ENCODE results near the gene ARMH1. TPM values are rescaled to one million over a fixed set of nuclear protein-coding genes. Genes with fewer than 3 reads are reported as not detected.

The ARMH1 gene
- polyA plus RNA-seq, 1 of the 3 experiments (the other 2 are of a cell fraction), result 6.6 TPM

DNA sequence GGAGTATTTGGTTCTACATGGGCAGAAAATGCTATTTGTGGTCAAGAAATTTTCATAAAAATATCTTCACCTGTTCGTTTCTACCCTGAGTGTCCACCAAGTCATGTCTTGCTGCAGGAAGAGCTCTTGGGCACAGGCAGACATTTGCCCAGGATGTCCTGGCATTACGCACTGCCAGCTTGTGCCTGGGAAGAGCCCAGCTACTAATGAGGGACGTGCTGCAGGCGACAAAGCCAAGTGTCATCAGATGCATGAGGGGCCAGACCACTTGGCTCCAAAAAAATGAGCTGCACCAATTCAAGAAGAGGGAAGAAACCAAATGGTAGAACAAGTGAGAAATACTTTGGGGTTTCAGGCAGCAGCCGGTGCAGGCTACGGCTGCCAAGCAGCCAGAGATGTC, 43.6 kb downstream of the ARMH1 start (continued):
- TF ChIP-seq, protein P1, sequence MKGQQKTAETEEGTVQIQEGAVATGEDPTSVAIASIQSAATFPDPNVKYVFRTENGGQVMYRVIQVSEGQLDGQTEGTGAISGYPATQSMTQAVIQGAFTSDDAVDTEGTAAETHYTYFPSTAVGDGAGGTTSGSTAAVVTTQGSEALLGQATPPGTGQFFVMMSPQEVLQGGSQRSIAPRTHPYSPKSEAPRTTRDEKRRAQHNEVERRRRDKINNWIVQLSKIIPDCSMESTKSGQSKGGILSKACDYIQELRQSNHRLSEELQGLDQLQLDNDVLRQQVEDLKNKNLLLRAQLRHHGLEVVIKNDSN (IDR thresholded peaks at IDR 0.05; ENCODE audit: borderline replicate concordance, low read depth), result no peak
- no peak for TF ChIP-seq RXRA (IDR thresholded peaks at IDR 0.05; ENCODE audit: borderline replicate concordance, low read depth)

GRCh38 chr1:44719318-44719717, 44.8 kb downstream of the ARMH1 start:
- POLR2A ChIA-PET, result no interaction called here

More at GRCh38 chr1:44719318-44719717, 44.8 kb downstream of the ARMH1 start:
- no peak for DNase-seq
- no peaks in the 10 kb centered on the region for H3K9me3 ChIP-seq
- H3K4me1 ChIP-seq (ENCODE audit: control insufficient read depth in 1 of 2, insufficient read depth in 2 of 2, low read depth in 1 of 2, low read length in 1 of 2), result no peaks in the 10 kb centered on the region
- no peak overlapping the region for H2AFZ ChIP-seq (ENCODE audit: low read depth)
- no peak overlapping the region for H3K9ac ChIP-seq
- no peaks in the 10 kb centered on the region for H3K79me2 ChIP-seq (ENCODE audit: insufficient read depth)
- no peak overlapping the region for H3K27ac ChIP-seq (ENCODE audit: low read depth in 2 of 2, low read length in 1 of 2)
- no peaks in the 10 kb centered on the region for H3K36me3 ChIP-seq (replicated peaks in 1 of 2; ENCODE audit: control insufficient read depth in 1 of 2, insufficient read depth in 2 of 2, low read length in 1 of 2)
- WGBS (ENCODE audit: low lambda C conversion rate), result 89% methylated on average over 4 of the region's 5 CpGs
- no peaks in the 10 kb centered on the region for H3K9me2 ChIP-seq
- TF ChIP-seq, protein P2, sequence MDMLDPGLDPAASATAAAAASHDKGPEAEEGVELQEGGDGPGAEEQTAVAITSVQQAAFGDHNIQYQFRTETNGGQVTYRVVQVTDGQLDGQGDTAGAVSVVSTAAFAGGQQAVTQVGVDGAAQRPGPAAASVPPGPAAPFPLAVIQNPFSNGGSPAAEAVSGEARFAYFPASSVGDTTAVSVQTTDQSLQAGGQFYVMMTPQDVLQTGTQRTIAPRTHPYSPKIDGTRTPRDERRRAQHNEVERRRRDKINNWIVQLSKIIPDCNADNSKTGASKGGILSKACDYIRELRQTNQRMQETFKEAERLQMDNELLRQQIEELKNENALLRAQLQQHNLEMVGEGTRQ (IDR thresholded peaks at IDR 0.05; ENCODE audit: borderline replicate concordance, low read depth, low read length), result no peak
- TF ChIP-seq YY1 (IDR thresholded peaks at IDR 0.05; ENCODE audit: low read depth) (no peak), TAF1 (IDR thresholded peaks at IDR 0.05; ENCODE audit: borderline replicate concordance, low read depth, low read length) (no peak), PBX3 (IDR thresholded peaks at IDR 0.05) (no peak), MXI1 (IDR thresholded peaks at IDR 0.05; ENCODE audit: low read depth, low read length) (no peak), FOSL2 (IDR thresholded peaks at IDR 0.05; ENCODE audit: borderline replicate concordance, low read depth) (no peak)
- TF ChIP-seq, protein P3, sequence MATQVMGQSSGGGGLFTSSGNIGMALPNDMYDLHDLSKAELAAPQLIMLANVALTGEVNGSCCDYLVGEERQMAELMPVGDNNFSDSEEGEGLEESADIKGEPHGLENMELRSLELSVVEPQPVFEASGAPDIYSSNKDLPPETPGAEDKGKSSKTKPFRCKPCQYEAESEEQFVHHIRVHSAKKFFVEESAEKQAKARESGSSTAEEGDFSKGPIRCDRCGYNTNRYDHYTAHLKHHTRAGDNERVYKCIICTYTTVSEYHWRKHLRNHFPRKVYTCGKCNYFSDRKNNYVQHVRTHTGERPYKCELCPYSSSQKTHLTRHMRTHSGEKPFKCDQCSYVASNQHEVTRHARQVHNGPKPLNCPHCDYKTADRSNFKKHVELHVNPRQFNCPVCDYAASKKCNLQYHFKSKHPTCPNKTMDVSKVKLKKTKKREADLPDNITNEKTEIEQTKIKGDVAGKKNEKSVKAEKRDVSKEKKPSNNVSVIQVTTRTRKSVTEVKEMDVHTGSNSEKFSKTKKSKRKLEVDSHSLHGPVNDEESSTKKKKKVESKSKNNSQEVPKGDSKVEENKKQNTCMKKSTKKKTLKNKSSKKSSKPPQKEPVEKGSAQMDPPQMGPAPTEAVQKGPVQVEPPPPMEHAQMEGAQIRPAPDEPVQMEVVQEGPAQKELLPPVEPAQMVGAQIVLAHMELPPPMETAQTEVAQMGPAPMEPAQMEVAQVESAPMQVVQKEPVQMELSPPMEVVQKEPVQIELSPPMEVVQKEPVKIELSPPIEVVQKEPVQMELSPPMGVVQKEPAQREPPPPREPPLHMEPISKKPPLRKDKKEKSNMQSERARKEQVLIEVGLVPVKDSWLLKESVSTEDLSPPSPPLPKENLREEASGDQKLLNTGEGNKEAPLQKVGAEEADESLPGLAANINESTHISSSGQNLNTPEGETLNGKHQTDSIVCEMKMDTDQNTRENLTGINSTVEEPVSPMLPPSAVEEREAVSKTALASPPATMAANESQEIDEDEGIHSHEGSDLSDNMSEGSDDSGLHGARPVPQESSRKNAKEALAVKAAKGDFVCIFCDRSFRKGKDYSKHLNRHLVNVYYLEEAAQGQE (IDR thresholded peaks at IDR 0.05; ENCODE audit: low read depth, low read length), result peak; percentile 56; the same call in 1 of the 2 replicates
- TF ChIP-seq, protein P4, sequence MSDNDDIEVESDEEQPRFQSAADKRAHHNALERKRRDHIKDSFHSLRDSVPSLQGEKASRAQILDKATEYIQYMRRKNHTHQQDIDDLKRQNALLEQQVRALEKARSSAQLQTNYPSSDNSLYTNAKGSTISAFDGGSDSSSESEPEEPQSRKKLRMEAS (IDR thresholded peaks at IDR 0.05; ENCODE audit: low read depth), result no peak
- CTCF ChIA-PET, result interaction anchor here (7.8 kb wide), 1 partner anchor 10 kb away, joined by 52 read pairs; the partner anchor contains the start of gene RNU5D-1
- no peaks in the 10 kb centered on the region for H3K27me3 ChIP-seq (ENCODE audit: insufficient read depth)
- no peaks in the 10 kb centered on the region for H4K20me1 ChIP-seq (ENCODE audit: insufficient read depth)
- peaks cover 19% of the 10 kb centered on the region for H3F3A ChIP-seq (replicated peaks; ENCODE audit: insufficient read depth)
- H3K4me3 ChIP-seq (ENCODE audit: low read depth in 2 of 2, low read length in 1 of 2), result no peak overlapping the region
- H3K4me2 ChIP-seq, result no peak overlapping the region
